ENCODE measurements around the gene LAP3. TPM values are rescaled to one million over a fixed set of nuclear protein-coding genes. Genes with fewer than 3 reads are reported as not detected.

LAP3 gene
- total and polyA plus RNA-seq, 8 donors, result 46.4 to 152 (median 90.8) TPM

DNA sequence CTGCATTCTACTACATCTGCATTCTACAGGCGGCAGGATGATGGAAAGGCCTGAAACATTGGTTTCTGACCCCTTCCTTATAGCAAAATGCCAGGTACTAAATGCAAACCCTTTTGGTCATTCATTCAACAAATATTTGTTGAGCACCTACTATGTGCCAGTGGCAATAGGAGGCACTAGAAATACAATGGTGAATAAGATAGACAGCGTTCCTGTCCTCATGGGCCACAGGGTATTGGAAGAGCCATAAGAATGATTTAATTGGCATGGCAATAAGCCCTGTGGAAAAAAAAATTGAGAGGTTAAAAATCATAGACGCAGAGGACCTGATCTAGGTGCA lies 17.3 kb upstream of the LAP3 start:
- intact Hi-C loops (cut with DNase I; ENCODE audit: low total_unique reads), result no loop called here
- Histone ChIP-seq H3K27ac (no peak overlapping the region), H3K4me1 (no peaks in the 10 kb centered on the region), H3K27me3 (peaks cover 0 to 13% (median 0%) of the 10 kb centered on the region in 3 donors), H3K36me3 (no peaks in the 10 kb centered on the region), H3K4me3 (no peak overlapping the region), H3K9me3 (no peaks in the 10 kb centered on the region)
- no peak for DNase-seq
- WGBS, 5 donors, result 93 to 97% (median 95%) methylated on average over 3 of the region's 3 CpGs
- TF ChIP-seq, protein P1, sequence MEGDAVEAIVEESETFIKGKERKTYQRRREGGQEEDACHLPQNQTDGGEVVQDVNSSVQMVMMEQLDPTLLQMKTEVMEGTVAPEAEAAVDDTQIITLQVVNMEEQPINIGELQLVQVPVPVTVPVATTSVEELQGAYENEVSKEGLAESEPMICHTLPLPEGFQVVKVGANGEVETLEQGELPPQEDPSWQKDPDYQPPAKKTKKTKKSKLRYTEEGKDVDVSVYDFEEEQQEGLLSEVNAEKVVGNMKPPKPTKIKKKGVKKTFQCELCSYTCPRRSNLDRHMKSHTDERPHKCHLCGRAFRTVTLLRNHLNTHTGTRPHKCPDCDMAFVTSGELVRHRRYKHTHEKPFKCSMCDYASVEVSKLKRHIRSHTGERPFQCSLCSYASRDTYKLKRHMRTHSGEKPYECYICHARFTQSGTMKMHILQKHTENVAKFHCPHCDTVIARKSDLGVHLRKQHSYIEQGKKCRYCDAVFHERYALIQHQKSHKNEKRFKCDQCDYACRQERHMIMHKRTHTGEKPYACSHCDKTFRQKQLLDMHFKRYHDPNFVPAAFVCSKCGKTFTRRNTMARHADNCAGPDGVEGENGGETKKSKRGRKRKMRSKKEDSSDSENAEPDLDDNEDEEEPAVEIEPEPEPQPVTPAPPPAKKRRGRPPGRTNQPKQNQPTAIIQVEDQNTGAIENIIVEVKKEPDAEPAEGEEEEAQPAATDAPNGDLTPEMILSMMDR (IDR thresholded peaks at IDR 0.05), result no peak
- TF ChIP-seq POLR2A (IDR thresholded peaks at IDR 0.05) (no peak), POLR2AphosphoS5 (IDR thresholded peaks at IDR 0.05) (no peak), EP300 (IDR thresholded peaks at IDR 0.05) (no peak)

DNA sequence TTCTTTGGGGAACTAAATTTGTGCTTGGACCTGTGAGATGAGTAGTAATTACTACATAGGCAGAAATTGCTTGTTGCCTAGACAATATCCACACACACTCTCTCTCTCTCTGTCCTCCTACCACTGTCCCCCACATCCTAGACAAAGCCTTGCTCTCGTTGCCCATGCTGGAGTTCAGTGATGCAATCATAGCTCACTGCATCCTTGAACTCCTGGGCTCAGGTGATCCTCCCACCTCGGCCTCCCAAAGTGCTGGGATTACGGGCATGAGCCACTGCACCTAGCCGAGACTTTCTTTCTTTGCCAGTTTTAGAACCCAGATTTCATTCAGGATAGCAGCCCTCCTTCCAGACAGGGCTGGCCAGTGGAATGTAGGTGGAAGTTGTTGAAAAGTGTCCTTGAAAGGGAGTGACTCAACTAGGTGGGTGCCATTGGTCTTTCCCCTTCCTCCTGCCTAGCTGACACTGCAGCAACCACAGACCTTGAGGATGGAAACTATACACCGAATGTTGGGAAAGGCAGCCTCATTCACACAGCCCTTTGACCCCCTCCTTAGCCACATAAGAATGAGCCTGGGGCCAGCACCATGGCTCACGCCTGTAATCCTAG lies 16.8 kb upstream of the LAP3 start:
- peaks cover 0 to 8% (median 0%) of the 10 kb centered on the region in 3 donors for H3K27me3 ChIP-seq
- WGBS, 5 donors, result 81 to 90% (median 89%) methylated on average over 6 of the region's 6 CpGs

GRCh38 chr4:17561195-17561909 lies 15.6 kb upstream of the LAP3 start:
- intact Hi-C loops (cut with DNase I; ENCODE audit: low total_unique reads), result no loop called here
- H3K27ac ChIP-seq, result no peak overlapping the region
- 68 to 85% (median 72%) methylated on average over 8 of the region's 8 CpGs for WGBS, 5 donors
- no peaks in the 10 kb centered on the region for H3K9me3 ChIP-seq
- DNase-seq, result no peak
- H3K4me1 ChIP-seq, result no peaks in the 10 kb centered on the region
- no peaks in the 10 kb centered on the region for H3K36me3 ChIP-seq
- H3K27me3 ChIP-seq, result peaks cover 0 to 4% (median 0%) of the 10 kb centered on the region in 3 donors
- H3K4me3 ChIP-seq, result no peak overlapping the region
- TF ChIP-seq POLR2A (IDR thresholded peaks at IDR 0.05), result no peak
- TF ChIP-seq, protein P1 (IDR thresholded peaks at IDR 0.05), result no peak
- TF ChIP-seq EP300 (IDR thresholded peaks at IDR 0.05), result no peak
- TF ChIP-seq POLR2AphosphoS5 (IDR thresholded peaks at IDR 0.05), result no peak

More for the DNA sequence above, 16.8 kb upstream of the LAP3 start:
- Histone ChIP-seq H3K4me3 (no peak overlapping the region), H3K4me1 (no peaks in the 10 kb centered on the region), H3K27ac (no peak overlapping the region), H3K36me3 (no peaks in the 10 kb centered on the region), H3K9me3 (no peaks in the 10 kb centered on the region)
- intact Hi-C loops (cut with DNase I; ENCODE audit: low total_unique reads), result no loop called here
- DNase-seq, result no peak
- TF ChIP-seq, protein P1 (IDR thresholded peaks at IDR 0.05), result no peak
- no peak for TF ChIP-seq POLR2A (IDR thresholded peaks at IDR 0.05)

GRCh38 chr4:17562157-17562556 lies 14.8 kb upstream of the LAP3 start:
- Histone ChIP-seq H3K4me1 (no peaks in the 10 kb centered on the region), H3K36me3 (no peaks in the 10 kb centered on the region), H3K27ac (no peak overlapping the region), H3K9me3 (no peaks in the 10 kb centered on the region), H3K27me3 (peaks cover 0 to 4% (median 0%) of the 10 kb centered on the region in 3 donors), H3K4me3 (no peak overlapping the region)
- TF ChIP-seq, protein P1 (IDR thresholded peaks at IDR 0.05), result no peak
- TF ChIP-seq POLR2A (IDR thresholded peaks at IDR 0.05) (no peak), POLR2AphosphoS5 (IDR thresholded peaks at IDR 0.05) (no peak), EP300 (IDR thresholded peaks at IDR 0.05) (no peak)
- no peak for DNase-seq
- intact Hi-C loops (cut with DNase I; ENCODE audit: low total_unique reads), result no loop called here
- WGBS, 5 donors, result 30 to 59% (median 55%) methylated on average over 1 of the region's 1 CpG
